HFF-Myc (cell line): ENCODE data around the gene LGALS4.
"Not testable (repeated sequence)": the region's sequence is repeated elsewhere in the genome, so short reads cannot be mapped to it uniquely, and the experiment has no call there.

ENCODE experiments used
- DNase-seq: peaks from one replicate; pipeline ENCODE4 v3.0.0-alpha.2; 2011; ENCODE audit warnings: low read depth; ENCODE audit errors: extremely low read depth
- H3K4me3 ChIP-seq: replicated peaks from 2 replicates; pipeline ENCODE4 v1.5.1; 2011; ENCODE audit warnings: low read depth, mild to moderate bottlenecking, control low read depth, low read length
- CTCF ChIP-seq: IDR thresholded peaks from 2 replicates; pipeline ENCODE4 v1.5.1; 2012; ENCODE audit warnings: mild to moderate bottlenecking, low read depth, low read length, control low read depth; ENCODE audit errors: missing control alignments

The LGALS4 gene

GRCh38 chr19:38806371-38806770 is 6.4 kb downstream of the LGALS4 start:
- DNase-seq, result no peak
- H3K4me3 ChIP-seq, result no peak overlapping the region
- TF ChIP-seq CTCF, result no peak

- no peak for DNase-seq
- no peak overlapping the region for H3K4me3 ChIP-seq
- TF ChIP-seq CTCF, result no peak
These were observed 7.6 kb downstream of the LGALS4 start for GRCh38 chr19:38805180-38805579.

GRCh38 chr19:38803543-38803942 is 9.2 kb downstream of the LGALS4 start:
- TF ChIP-seq CTCF, result no peak
- DNase-seq, result no peak
- H3K4me3 ChIP-seq, result no peak overlapping the region

- TF ChIP-seq CTCF, result no peak
- no peak overlapping the region for H3K4me3 ChIP-seq
- DNase-seq, result no peak
These were observed 11.2 kb downstream of the LGALS4 start for GRCh38 chr19:38801359-38802095.

- no peak for DNase-seq
- TF ChIP-seq CTCF, result no peak
- no peak overlapping the region for H3K4me3 ChIP-seq
These were observed 12.0 kb downstream of the LGALS4 start for GRCh38 chr19:38800577-38801347.

- no peak for TF ChIP-seq CTCF
- DNase-seq, result no peak
- no peak overlapping the region for H3K4me3 ChIP-seq
These were observed 13.6 kb downstream of the LGALS4 start for GRCh38 chr19:38799104-38799503.

- not testable (repeated sequence) for DNase-seq
These were observed 15.0 kb downstream of the LGALS4 start for GRCh38 chr19:38797781-38798180.

More at GRCh38 chr19:38797781-38798180, 15.0 kb downstream of the LGALS4 start:
- H3K4me3 ChIP-seq, result not testable (repeated sequence)
